ENCODE measurements around the gene SEC24B. TPM values are rescaled to one million over a fixed set of nuclear protein-coding genes. Genes with fewer than 3 reads are reported as not detected.
"Not testable (repeated sequence)": the region's sequence is repeated elsewhere in the genome, so short reads cannot be mapped to it uniquely, and the experiment has no call there.

SEC24B gene
- total RNA-seq, 1 donor from 2014 or later: 41.9 TPM

DNA sequence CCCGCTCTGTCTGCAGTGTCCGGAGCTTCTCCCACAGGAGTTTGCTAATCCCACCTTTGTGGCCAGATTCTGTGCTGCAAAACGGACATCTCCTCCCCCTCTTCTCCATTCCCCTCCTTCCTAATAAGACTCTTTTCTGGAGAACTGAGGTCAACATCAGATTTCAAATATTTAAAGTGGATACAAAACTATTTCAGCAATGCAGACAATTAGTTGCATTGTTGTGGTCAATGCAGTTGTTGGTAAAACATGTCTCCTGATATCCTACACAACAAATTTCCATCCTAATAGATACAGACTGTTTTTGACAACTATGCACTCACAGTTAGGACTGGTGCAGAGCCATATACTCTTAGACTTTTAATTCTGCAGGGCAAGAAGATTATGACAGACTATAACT, 121.4 kb downstream of the SEC24B start:
- Histone ChIP-seq H3K9me3 (ENCODE audit: insufficient read depth, low read depth, low read length) (no peaks in the 10 kb centered on the region), H4K20me1 (ENCODE audit: insufficient read depth, low read length) (no peaks in the 10 kb centered on the region), H3K36me3 (ENCODE audit: insufficient read depth, low read length) (no peaks in the 10 kb centered on the region), H3K9ac (ENCODE audit: low read length) (no peak overlapping the region), H3K4me1 (ENCODE audit: insufficient read depth, low read length) (peaks cover 3% of the 10 kb centered on the region), H2AFZ (ENCODE audit: low read depth, low read length) (no peak overlapping the region), H3K27me3 (ENCODE audit: insufficient read depth, low read length) (no peaks in the 10 kb centered on the region), H3K4me3 (ENCODE audit: insufficient read depth, low read depth, low read length) (no peak overlapping the region), H3K79me2 (ENCODE audit: insufficient read depth, low read length) (no peaks in the 10 kb centered on the region), H3K4me2 (ENCODE audit: low read length) (no peak overlapping the region), H3K27ac (ENCODE audit: low read depth, low read length) (no peak overlapping the region)
- Mint-ChIP-seq H3K4me3 (ENCODE audit: unreplicated experiment) (no peak overlapping the region), H3K9me3 (ENCODE audit: unreplicated experiment) (peaks cover 2% of the 10 kb centered on the region), H3K36me3 (ENCODE audit: low read depth, unreplicated experiment) (peaks cover 3% of the 10 kb centered on the region), H3K27ac (ENCODE audit: unreplicated experiment) (no peak overlapping the region), H3K4me1 (ENCODE audit: low read depth, unreplicated experiment) (peaks cover 4% of the 10 kb centered on the region), H3K27me3 (ENCODE audit: low read depth, unreplicated experiment) (no peaks in the 10 kb centered on the region)
- TF ChIP-seq EZH2 (IDR thresholded peaks at IDR 0.05; ENCODE audit: insufficient read depth, low read length): no peak
- TF ChIP-seq, protein P1, sequence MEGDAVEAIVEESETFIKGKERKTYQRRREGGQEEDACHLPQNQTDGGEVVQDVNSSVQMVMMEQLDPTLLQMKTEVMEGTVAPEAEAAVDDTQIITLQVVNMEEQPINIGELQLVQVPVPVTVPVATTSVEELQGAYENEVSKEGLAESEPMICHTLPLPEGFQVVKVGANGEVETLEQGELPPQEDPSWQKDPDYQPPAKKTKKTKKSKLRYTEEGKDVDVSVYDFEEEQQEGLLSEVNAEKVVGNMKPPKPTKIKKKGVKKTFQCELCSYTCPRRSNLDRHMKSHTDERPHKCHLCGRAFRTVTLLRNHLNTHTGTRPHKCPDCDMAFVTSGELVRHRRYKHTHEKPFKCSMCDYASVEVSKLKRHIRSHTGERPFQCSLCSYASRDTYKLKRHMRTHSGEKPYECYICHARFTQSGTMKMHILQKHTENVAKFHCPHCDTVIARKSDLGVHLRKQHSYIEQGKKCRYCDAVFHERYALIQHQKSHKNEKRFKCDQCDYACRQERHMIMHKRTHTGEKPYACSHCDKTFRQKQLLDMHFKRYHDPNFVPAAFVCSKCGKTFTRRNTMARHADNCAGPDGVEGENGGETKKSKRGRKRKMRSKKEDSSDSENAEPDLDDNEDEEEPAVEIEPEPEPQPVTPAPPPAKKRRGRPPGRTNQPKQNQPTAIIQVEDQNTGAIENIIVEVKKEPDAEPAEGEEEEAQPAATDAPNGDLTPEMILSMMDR (IDR thresholded peaks at IDR 0.05; ENCODE audit: insufficient read depth, low read depth, low read length): no peak
- peak; percentile 2 for DNase-seq (ENCODE audit: low read depth)
- FAIRE-seq: no peak

DNA sequence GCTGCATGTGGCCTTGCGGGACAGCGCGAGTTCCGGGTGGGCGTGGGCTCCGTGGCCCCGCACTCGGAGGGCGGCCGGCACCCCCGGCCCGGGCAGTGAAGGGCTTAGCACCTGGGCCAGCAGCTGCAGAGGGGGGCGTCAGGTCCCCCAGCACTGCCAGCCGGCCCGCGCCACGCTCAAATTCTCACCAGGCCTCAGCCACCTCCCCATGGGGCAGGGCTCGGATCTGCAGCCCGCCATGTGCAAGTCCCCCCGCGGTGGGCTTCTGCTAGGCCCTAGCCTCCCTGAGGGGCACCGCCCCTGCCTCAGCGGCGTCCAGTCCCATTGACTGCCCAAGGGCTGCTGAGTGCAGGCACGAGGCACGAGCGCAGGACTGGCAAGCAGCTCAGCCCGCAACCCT, 123.8 kb downstream of the SEC24B start:
- H3K4me1 ChIP-seq (ENCODE audit: insufficient read depth, low read length): peaks cover 6% of the 10 kb centered on the region
- Mint-ChIP-seq H3K9me3 (ENCODE audit: unreplicated experiment) (peaks cover 2% of the 10 kb centered on the region), H3K27ac (ENCODE audit: unreplicated experiment) (no peak overlapping the region), H3K36me3 (ENCODE audit: low read depth, unreplicated experiment) (peaks cover 3% of the 10 kb centered on the region), H3K4me1 (ENCODE audit: low read depth, unreplicated experiment) (peaks cover 11% of the 10 kb centered on the region), H3K4me3 (ENCODE audit: unreplicated experiment) (no peak overlapping the region), H3K27me3 (ENCODE audit: low read depth, unreplicated experiment) (no peaks in the 10 kb centered on the region)
- no peak overlapping the region for H3K4me3 ChIP-seq (ENCODE audit: insufficient read depth, low read depth, low read length)
- no peaks in the 10 kb centered on the region for H4K20me1 ChIP-seq (ENCODE audit: insufficient read depth, low read length)
- H3K79me2 ChIP-seq (ENCODE audit: insufficient read depth, low read length): peaks cover 4% of the 10 kb centered on the region
- no peak overlapping the region for H2AFZ ChIP-seq (ENCODE audit: low read depth, low read length)
- no peak for FAIRE-seq
- TF ChIP-seq EZH2 (IDR thresholded peaks at IDR 0.05; ENCODE audit: insufficient read depth, low read length): no peak
- TF ChIP-seq, protein P1 (IDR thresholded peaks at IDR 0.05; ENCODE audit: insufficient read depth, low read depth, low read length): no peak
- H3K27ac ChIP-seq (ENCODE audit: low read depth, low read length): no peak overlapping the region
- no peak overlapping the region for H3K9ac ChIP-seq (ENCODE audit: low read length)
- H3K27me3 ChIP-seq (ENCODE audit: insufficient read depth, low read length): no peaks in the 10 kb centered on the region
- H3K36me3 ChIP-seq (ENCODE audit: insufficient read depth, low read length): no peaks in the 10 kb centered on the region
- no peak overlapping the region for H3K4me2 ChIP-seq (ENCODE audit: low read length)
- no peaks in the 10 kb centered on the region for H3K9me3 ChIP-seq (ENCODE audit: insufficient read depth, low read depth, low read length)
- no peak for DNase-seq (ENCODE audit: low read depth)

DNA sequence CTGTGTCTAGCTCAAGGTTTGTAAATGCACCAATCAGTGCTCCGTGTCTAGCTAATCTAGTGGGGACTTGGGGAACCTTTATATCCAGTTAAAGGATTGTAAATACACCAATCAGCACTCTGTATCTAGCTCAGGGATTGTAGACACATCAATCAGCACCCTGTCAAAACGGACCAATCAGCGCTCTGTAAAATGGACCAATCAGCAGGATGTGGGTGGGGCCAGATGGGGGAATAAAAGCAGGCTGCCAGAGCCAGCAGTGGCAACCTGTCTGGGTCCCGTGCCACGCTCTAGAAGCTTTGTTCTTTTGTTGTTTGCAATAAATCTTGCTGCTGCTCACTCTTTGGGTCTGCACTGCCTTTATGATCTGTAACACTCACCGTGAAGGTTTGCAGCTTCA, 124.5 kb downstream of the SEC24B start:
- not testable (repeated sequence) for H3K9me3 Mint-ChIP-seq (ENCODE audit: unreplicated experiment); DNase-seq (ENCODE audit: low read depth); H3K9ac ChIP-seq (ENCODE audit: low read length); H3K27ac Mint-ChIP-seq (ENCODE audit: unreplicated experiment); H3K36me3 Mint-ChIP-seq (ENCODE audit: low read depth, unreplicated experiment); H3K27ac ChIP-seq (ENCODE audit: low read depth, low read length); H3K4me3 ChIP-seq (ENCODE audit: insufficient read depth, low read depth, low read length); H3K79me2 ChIP-seq (ENCODE audit: insufficient read depth, low read length); H3K4me1 ChIP-seq (ENCODE audit: insufficient read depth, low read length); H3K9me3 ChIP-seq (ENCODE audit: insufficient read depth, low read depth, low read length); H2AFZ ChIP-seq (ENCODE audit: low read depth, low read length); H3K27me3 Mint-ChIP-seq (ENCODE audit: low read depth, unreplicated experiment); H3K27me3 ChIP-seq (ENCODE audit: insufficient read depth, low read length); FAIRE-seq; H3K36me3 ChIP-seq (ENCODE audit: insufficient read depth, low read length); H3K4me2 ChIP-seq (ENCODE audit: low read length); H4K20me1 ChIP-seq (ENCODE audit: insufficient read depth, low read length)
- Mint-ChIP-seq H3K4me3 (ENCODE audit: unreplicated experiment) (peak overlapping the region; percentile 69), H3K4me1 (ENCODE audit: low read depth, unreplicated experiment) (peaks cover 11% of the 10 kb centered on the region)
